GM20431 (cell line): ENCODE measurements around the gene S100A5.
"Not testable (repeated sequence)": the region's sequence is repeated elsewhere in the genome, so short reads cannot be mapped to it uniquely, and the experiment has no call there.

Experiments
- in situ Hi-C: fragments of 300-500 bp; cut with MseI, MboI; formaldehyde crosslinking; loops from one replicate; pipeline ENCODE4 v1.15.0; 2020; ENCODE audit warnings: low sequenced_read_pairs; ENCODE audit not compliant: unreplicated experiment

Gene S100A5

GRCh38 chr1:153535242-153536011 is 5.3 kb downstream of the S100A5 start, which contains the start of gene S100A6:
S100A6 (minus strand) TSS chr1:153535991; CDS start chr1:153535339, 652 bp downstream.
- in situ Hi-C loops, result no loop called here

GRCh38 chr1:153534925-153535241 is 5.9 kb downstream of the S100A5 start:
- in situ Hi-C loops, result no loop called here

- in situ Hi-C loops, result no loop called here
Measured at GRCh38 chr1:153534226-153534924, 6.4 kb downstream of the S100A5 start.

GRCh38 chr1:153533689-153534201 is 7.0 kb downstream of the S100A5 start:
- in situ Hi-C loops, result no loop called here

- in situ Hi-C loops, result no loop called here
Measured at GRCh38 chr1:153532769-153533599, 7.8 kb downstream of the S100A5 start.

GRCh38 chr1:153532181-153532580 is 8.6 kb downstream of the S100A5 start:
- in situ Hi-C loops, result no loop called here

- in situ Hi-C loops, result no loop called here
Measured at GRCh38 chr1:153531638-153532037, 9.1 kb downstream of the S100A5 start.

- in situ Hi-C loops, result no loop called here
Measured at GRCh38 chr1:153527683-153528040, 13.1 kb downstream of the S100A5 start.

- in situ Hi-C loops, result no loop called here
Measured at GRCh38 chr1:153527023-153527682, 13.6 kb downstream of the S100A5 start.

GRCh38 chr1:153526132-153526543 is 14.6 kb downstream of the S100A5 start:
- in situ Hi-C loops, result no loop called here

- in situ Hi-C loops, result no loop called here
Measured at GRCh38 chr1:153525088-153525728, 15.5 kb downstream of the S100A5 start.

- in situ Hi-C loops, result not testable (repeated sequence)
Measured at GRCh38 chr1:153522353-153523048, 18.2 kb downstream of the S100A5 start.

- in situ Hi-C loops, result not testable (repeated sequence)
Measured at GRCh38 chr1:153521808-153522207, 18.9 kb downstream of the S100A5 start.

GRCh38 chr1:153520818-153521476 is 19.8 kb downstream of the S100A5 start:
- in situ Hi-C loops, result no loop called here

- in situ Hi-C loops, result not testable (repeated sequence)
Measured at GRCh38 chr1:153520137-153520691, 20.5 kb downstream of the S100A5 start.

GRCh38 chr1:153519242-153519641 is 21.5 kb downstream of the S100A5 start:
- in situ Hi-C loops, result no loop called here

GRCh38 chr1:153515504-153516394 is 25.0 kb downstream of the S100A5 start:
- in situ Hi-C loops, result no loop called here
